CD14-positive monocyte (primary cell): ENCODE results near the gene MYBPC2. TPM values are rescaled to one million over a fixed set of nuclear protein-coding genes. Genes with fewer than 3 reads are reported as not detected.

ENCODE experiments used
- DNase-seq, 3 donors: peaks; one replicate each; pipeline ENCODE4 v3.0.0-alpha.2; 2011 to 2022
- H2AFZ ChIP-seq: 2 replicates; pipeline ENCODE4 v1.6.0; 2012; ENCODE audit warnings: mild to moderate bottlenecking, low read depth, low read length, inconsistent platforms; ENCODE audit not compliant: insufficient read depth, poor library complexity, severe bottlenecking
- H3K27ac ChIP-seq, 2 donors: 1 replicate in 1 of 2; 2 replicates in 1 of 2; pipeline ENCODE4 v1.5.1; 2012 to 2013; ENCODE audit warnings: low read length in 2 of 2, control low read depth in 1 of 2, inconsistent platforms in 1 of 2, low read depth in 1 of 2, mild to moderate bottlenecking in 1 of 2
- H3K27me3 ChIP-seq, 2 donors: one replicate each; pipeline versions ENCODE4 v1.6.0 to v1.6.1; 2011 to 2013; ENCODE audit warnings: low read length in 2 of 2; ENCODE audit not compliant: control insufficient read depth in 2 of 2, insufficient read depth in 2 of 2
- H3K36me3 ChIP-seq, 2 donors: replicated peaks in 1 of 2; 1 replicate in 1 of 2; 2 replicates in 1 of 2; pipeline versions ENCODE4 v1.5.1 to v1.6.1; 2012 to 2013; ENCODE audit warnings: low read length in 2 of 2, control low read depth in 1 of 2, inconsistent platforms in 1 of 2, mild to moderate bottlenecking in 1 of 2; ENCODE audit not compliant: insufficient read depth in 2 of 2, control insufficient read depth in 1 of 2
- H3K4me1 ChIP-seq, 2 donors: 1 replicate in 1 of 2; 2 replicates in 1 of 2; pipeline versions ENCODE4 v1.5.1 to v1.6.1; 2012 to 2013; ENCODE audit warnings: low read length in 2 of 2, control low read depth in 1 of 2, inconsistent platforms in 1 of 2, mild to moderate bottlenecking in 1 of 2, moderate library complexity in 1 of 2; ENCODE audit not compliant: insufficient read depth in 2 of 2, control insufficient read depth in 1 of 2
- H3K4me2 ChIP-seq: replicated peaks from 2 replicates; pipeline ENCODE3; 2012; ENCODE audit warnings: low read length, moderate library complexity, mild to moderate bottlenecking; ENCODE audit not compliant: poor library complexity, severe bottlenecking; ENCODE audit errors: extremely low read depth
- H3K4me3 ChIP-seq, 3 experiments: fragments of 200-600 bp in 1 of 3; sonication (generic) in 1 of 3; replicated peaks in 1 of 3; 1 replicate in 2 of 3; 2 replicates in 1 of 3; pipeline ENCODE4 v1.5.1; 2011 to 2013; ENCODE audit warnings: low read length in 3 of 3, mild to moderate bottlenecking in 3 of 3, control low read depth in 2 of 3, low read depth in 2 of 3, inconsistent platforms in 1 of 3, moderate library complexity in 1 of 3
- H3K79me2 ChIP-seq: 2 replicates; pipeline ENCODE4 v1.6.0; 2012; ENCODE audit warnings: mild to moderate bottlenecking, control low read depth, inconsistent platforms, low read length, moderate library complexity; ENCODE audit not compliant: insufficient read depth
- H3K9ac ChIP-seq: 2 replicates; pipeline ENCODE4 v1.6.0; 2017; ENCODE audit warnings: low read length, mild to moderate bottlenecking; ENCODE audit not compliant: insufficient read depth, poor library complexity, severe bottlenecking
- H3K9me3 ChIP-seq, 2 donors: replicated peaks in 1 of 2; 1 replicate in 1 of 2; 2 replicates in 1 of 2; pipeline versions ENCODE4 v1.5.1 to v1.6.1; 2012 to 2013; ENCODE audit warnings: low read length in 2 of 2, control low read depth in 1 of 2; ENCODE audit not compliant: control insufficient read depth in 1 of 2, insufficient read depth in 1 of 2
- H4K20me1 ChIP-seq: 2 replicates; pipeline ENCODE4 v1.6.0; 2012; ENCODE audit warnings: mild to moderate bottlenecking, low read length, control low read depth, moderate library complexity; ENCODE audit not compliant: insufficient read depth
- H3K27ac Mint-ChIP-seq, 7 donors: one replicate each; pipeline ENCODE4 v1.8.0; 2020; ENCODE audit warnings: mild to moderate bottlenecking in 7 of 7, mixed read lengths in 7 of 7, moderate library complexity in 6 of 7, inconsistent platforms in 2 of 7
- H3K27me3 Mint-ChIP-seq, 3 donors: one replicate each; pipeline ENCODE4 v1.8.0; 2021 to 2022; ENCODE audit warnings: low read depth in 3 of 3, mild to moderate bottlenecking in 3 of 3, mixed read lengths in 3 of 3, moderate library complexity in 3 of 3, inconsistent platforms in 1 of 3
- H3K36me3 Mint-ChIP-seq, 2 donors: one replicate each; pipeline ENCODE4 v1.8.0; 2020; ENCODE audit warnings: mixed read lengths in 2 of 2, inconsistent platforms in 1 of 2, mild to moderate bottlenecking in 1 of 2
- H3K4me1 Mint-ChIP-seq: one replicate; pipeline ENCODE4 v1.8.0; 2020; ENCODE audit warnings: mild to moderate bottlenecking, mixed read lengths
- H3K4me3 Mint-ChIP-seq, 2 donors: one replicate each; pipeline ENCODE4 v1.8.0; 2020; ENCODE audit warnings: mild to moderate bottlenecking in 2 of 2, mixed read lengths in 2 of 2, moderate library complexity in 1 of 2
- H3K9me3 Mint-ChIP-seq, 7 donors: one replicate each; pipeline ENCODE4 v1.8.0; 2020 to 2022; ENCODE audit warnings: mixed read lengths in 7 of 7, mild to moderate bottlenecking in 6 of 7, moderate library complexity in 6 of 7, inconsistent platforms in 2 of 7
- WGBS: methylation state at CpG from one replicate; pipeline ENCODE4 v1.1.5; 2013; ENCODE audit warnings: missing lambda C conversion rate; ENCODE audit not compliant: insufficient coverage; 5-methylcytosine and 5-hydroxymethylcytosine counted together
- intact Hi-C, 2 donors: fragments of 100-400 bp; cut with micrococcal nuclease; formaldehyde crosslinking; loops; one replicate each; pipeline versions ENCODE4 v1.15.0 to v1.15.1; 2023
- polyA plus RNA-seq, 3 donors: library from polyadenylated mRNA; depleted of rRNA in 1 of 3; unstranded in 2 of 3; stranded (reverse) in 1 of 3; fragments of 300-500 nt in 2 of 3; fragments of >200 nt in 1 of 3; fragmentation: Illumina TruSeq in 2 of 3; gene quantifications; 1 replicate in 2 of 3; 2 replicates in 1 of 3; pipeline ENCODE4 v1.2.3, GENCODE V29; 2012 to 2021
- TF ChIP-seq, protein P1 (sequence below): fragments of 200-600 bp; IDR thresholded peaks from one replicate; pipeline ENCODE4 v1.8.0; 2022; ENCODE audit warnings: antibody characterized with exemption, mild to moderate bottlenecking

Gene MYBPC2
- polyA plus RNA-seq, 3 donors = not detected

DNA sequence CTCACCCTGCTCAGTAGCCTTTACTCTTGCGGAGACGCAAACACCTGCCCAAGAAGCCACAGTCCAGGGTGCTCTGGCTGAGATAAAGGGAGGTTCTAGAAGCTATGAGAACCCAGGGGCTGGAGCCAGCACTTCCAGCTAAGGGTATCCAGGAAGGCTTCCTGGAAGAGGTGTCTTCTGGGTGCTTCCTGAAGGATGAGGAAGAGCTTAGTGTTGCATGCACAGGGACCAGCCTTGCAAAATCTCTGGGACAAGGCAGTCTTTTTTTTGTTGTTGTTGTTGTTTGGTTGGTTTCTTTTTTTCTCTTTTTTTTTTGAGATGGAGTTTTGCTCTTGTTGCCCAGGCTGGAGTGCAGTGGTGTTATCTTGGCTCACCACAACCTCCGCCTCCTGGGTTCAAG, 20.6 kb downstream of the MYBPC2 start:
- H3K4me3 ChIP-seq = no peak overlapping the region
- Mint-ChIP-seq H3K4me1 (no peaks in the 10 kb centered on the region), H3K4me3 (no peak overlapping the region), H3K9me3 (peaks cover 0 to 5% (median 0%) of the 10 kb centered on the region in 7 donors), H3K27me3 (peaks cover 16 to 30% (median 18%) of the 10 kb centered on the region in 3 donors), H3K27ac (no peak overlapping the region), H3K36me3 (no peaks in the 10 kb centered on the region)
- no peak overlapping the region for H3K27ac ChIP-seq
- no peaks in the 10 kb centered on the region for H3K79me2 ChIP-seq
- no CpG with 5 or more reads among the region's 3 CpGs for WGBS
- no peaks in the 10 kb centered on the region for H3K4me1 ChIP-seq
- H3K9ac ChIP-seq = no peak overlapping the region
- TF ChIP-seq, protein P1, sequence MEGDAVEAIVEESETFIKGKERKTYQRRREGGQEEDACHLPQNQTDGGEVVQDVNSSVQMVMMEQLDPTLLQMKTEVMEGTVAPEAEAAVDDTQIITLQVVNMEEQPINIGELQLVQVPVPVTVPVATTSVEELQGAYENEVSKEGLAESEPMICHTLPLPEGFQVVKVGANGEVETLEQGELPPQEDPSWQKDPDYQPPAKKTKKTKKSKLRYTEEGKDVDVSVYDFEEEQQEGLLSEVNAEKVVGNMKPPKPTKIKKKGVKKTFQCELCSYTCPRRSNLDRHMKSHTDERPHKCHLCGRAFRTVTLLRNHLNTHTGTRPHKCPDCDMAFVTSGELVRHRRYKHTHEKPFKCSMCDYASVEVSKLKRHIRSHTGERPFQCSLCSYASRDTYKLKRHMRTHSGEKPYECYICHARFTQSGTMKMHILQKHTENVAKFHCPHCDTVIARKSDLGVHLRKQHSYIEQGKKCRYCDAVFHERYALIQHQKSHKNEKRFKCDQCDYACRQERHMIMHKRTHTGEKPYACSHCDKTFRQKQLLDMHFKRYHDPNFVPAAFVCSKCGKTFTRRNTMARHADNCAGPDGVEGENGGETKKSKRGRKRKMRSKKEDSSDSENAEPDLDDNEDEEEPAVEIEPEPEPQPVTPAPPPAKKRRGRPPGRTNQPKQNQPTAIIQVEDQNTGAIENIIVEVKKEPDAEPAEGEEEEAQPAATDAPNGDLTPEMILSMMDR = no peak
- DNase-seq = no peak
- H3K4me2 ChIP-seq = no peak overlapping the region
- no peaks in the 10 kb centered on the region for H4K20me1 ChIP-seq
- H3K9me3 ChIP-seq = no peaks in the 10 kb centered on the region
- H3K36me3 ChIP-seq = no peaks in the 10 kb centered on the region
- H2AFZ ChIP-seq = no peak overlapping the region
- peaks cover 0 to 3% of the 10 kb centered on the region in 2 donors for H3K27me3 ChIP-seq
- intact Hi-C loops = no loop called here

DNA sequence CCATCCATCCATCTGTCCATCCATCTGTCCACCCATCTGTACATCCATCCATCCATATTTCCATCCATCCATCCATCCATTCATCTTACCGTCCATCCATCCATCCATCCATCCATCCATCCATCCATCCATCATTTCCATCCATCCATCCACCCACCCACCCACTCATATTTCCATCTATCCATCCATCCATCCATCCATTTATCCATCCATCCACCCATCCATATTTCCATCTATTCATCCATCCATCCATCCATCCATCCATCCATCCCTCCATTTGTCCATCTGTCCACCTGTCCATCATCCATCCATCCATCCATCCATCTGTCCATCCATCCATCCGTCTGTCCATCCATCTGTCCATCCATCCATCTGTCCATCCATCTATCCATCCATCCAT, 23.3 kb downstream of the MYBPC2 start:
- Mint-ChIP-seq H3K27me3 (peaks cover 20 to 46% (median 25%) of the 10 kb centered on the region in 3 donors), H3K27ac (no peak overlapping the region), H3K4me1 (peaks cover 5% of the 10 kb centered on the region), H3K4me3 (no peak overlapping the region), H3K36me3 (no peaks in the 10 kb centered on the region), H3K9me3 (peaks cover 0 to 4% (median 0%) of the 10 kb centered on the region in 7 donors)
- DNase-seq = no peak
- Histone ChIP-seq H3K9ac (no peak overlapping the region), H3K4me2 (no peak overlapping the region), H2AFZ (no peak overlapping the region), H3K27me3 (peaks cover 0 to 7% of the 10 kb centered on the region in 2 donors), H3K4me1 (no peaks in the 10 kb centered on the region), H3K27ac (no peak overlapping the region), H3K9me3 (no peaks in the 10 kb centered on the region), H3K79me2 (no peaks in the 10 kb centered on the region), H4K20me1 (no peaks in the 10 kb centered on the region), H3K4me3 (no peak overlapping the region), H3K36me3 (no peaks in the 10 kb centered on the region)
- TF ChIP-seq, protein P1 = no peak
- intact Hi-C loops = no loop called here
- 94% methylated on average over 2 of the region's 2 CpGs for WGBS
